ENCODE measurements around the gene RNF114. TPM values are rescaled to one million over a fixed set of nuclear protein-coding genes. Genes with fewer than 3 reads are reported as not detected.

The RNF114 gene
- total RNA-seq, 1 donor from 2014 or later: 45.4 TPM

- Mint-ChIP-seq H3K4me3 (ENCODE audit: unreplicated experiment) (no peak overlapping the region), H3K36me3 (ENCODE audit: low read depth) (no peaks in the 10 kb centered on the region), H3K27ac (ENCODE audit: unreplicated experiment) (peak overlapping the region; percentile 27), H3K4me1 (ENCODE audit: low read depth) (peaks cover 17% of the 10 kb centered on the region), H3K27me3 (ENCODE audit: low read depth) (no peaks in the 10 kb centered on the region), H3K9me3 (ENCODE audit: low read depth) (no peaks in the 10 kb centered on the region)
- TF ChIP-seq, protein P1, sequence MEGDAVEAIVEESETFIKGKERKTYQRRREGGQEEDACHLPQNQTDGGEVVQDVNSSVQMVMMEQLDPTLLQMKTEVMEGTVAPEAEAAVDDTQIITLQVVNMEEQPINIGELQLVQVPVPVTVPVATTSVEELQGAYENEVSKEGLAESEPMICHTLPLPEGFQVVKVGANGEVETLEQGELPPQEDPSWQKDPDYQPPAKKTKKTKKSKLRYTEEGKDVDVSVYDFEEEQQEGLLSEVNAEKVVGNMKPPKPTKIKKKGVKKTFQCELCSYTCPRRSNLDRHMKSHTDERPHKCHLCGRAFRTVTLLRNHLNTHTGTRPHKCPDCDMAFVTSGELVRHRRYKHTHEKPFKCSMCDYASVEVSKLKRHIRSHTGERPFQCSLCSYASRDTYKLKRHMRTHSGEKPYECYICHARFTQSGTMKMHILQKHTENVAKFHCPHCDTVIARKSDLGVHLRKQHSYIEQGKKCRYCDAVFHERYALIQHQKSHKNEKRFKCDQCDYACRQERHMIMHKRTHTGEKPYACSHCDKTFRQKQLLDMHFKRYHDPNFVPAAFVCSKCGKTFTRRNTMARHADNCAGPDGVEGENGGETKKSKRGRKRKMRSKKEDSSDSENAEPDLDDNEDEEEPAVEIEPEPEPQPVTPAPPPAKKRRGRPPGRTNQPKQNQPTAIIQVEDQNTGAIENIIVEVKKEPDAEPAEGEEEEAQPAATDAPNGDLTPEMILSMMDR (IDR thresholded peaks at IDR 0.05): no peak
- no peak for DNase-seq (ENCODE audit: low spot score)
These were observed 65.7 kb downstream of the RNF114 start for GRCh38 chr20:50001784-50002311.

DNA sequence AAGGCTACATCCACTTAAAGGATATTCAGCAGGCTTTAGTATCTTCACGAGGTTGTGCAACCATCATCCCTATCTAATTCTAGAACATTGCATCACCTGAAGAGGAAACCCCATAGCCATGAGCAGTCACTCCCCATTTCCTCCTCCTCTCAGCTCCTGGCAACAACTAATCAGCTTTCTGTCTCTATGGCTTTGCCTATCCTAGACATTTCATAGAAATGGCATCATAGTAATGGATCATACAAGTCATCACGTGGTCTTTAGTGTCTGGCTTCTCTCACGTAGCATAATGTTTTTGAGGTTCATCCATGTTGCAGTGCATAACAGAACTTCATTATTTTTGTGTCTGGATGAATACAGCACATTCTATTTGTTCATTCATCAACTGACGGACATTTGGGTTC is 67.1 kb downstream of the RNF114 start:
- H3K4me1 Mint-ChIP-seq (ENCODE audit: low read depth): peaks cover 19% of the 10 kb centered on the region
- H3K27ac Mint-ChIP-seq (ENCODE audit: unreplicated experiment): peak overlapping the region; percentile 6
- no peak overlapping the region for H3K4me3 Mint-ChIP-seq (ENCODE audit: unreplicated experiment)
- H3K27me3 Mint-ChIP-seq (ENCODE audit: low read depth): no peaks in the 10 kb centered on the region
- DNase-seq (ENCODE audit: low spot score): no peak
- no peaks in the 10 kb centered on the region for H3K36me3 Mint-ChIP-seq (ENCODE audit: low read depth)
- H3K9me3 Mint-ChIP-seq (ENCODE audit: low read depth): no peaks in the 10 kb centered on the region
- TF ChIP-seq, protein P1 (IDR thresholded peaks at IDR 0.05): no peak

Other genes with a start within 250 kb of the RNF114 start
- gene B4GALT5, start 222.5 kb upstream of the RNF114 start, total RNA-seq: 54.2 to 56.1 TPM (median 55.0 TPM) in 3 replicates
- 5.2 to 7.6 TPM (median 6.2 TPM) in 3 replicates for gene SLC9A8, start 123.6 kb upstream of the RNF114 start, total RNA-seq
- 5.6 to 6.5 TPM (median 5.9 TPM) in 3 replicates for gene SPATA2, start 20.9 kb upstream of the RNF114 start, total RNA-seq
- 4.9 to 15.1 TPM (median 6.1 TPM) in 3 replicates for gene SNAI1, start 46.6 kb downstream of the RNF114 start, total RNA-seq
- gene UBE2V1, start 176.8 kb downstream of the RNF114 start, total RNA-seq: 79.8 to 100 TPM (median 82.0 TPM) in 3 replicates
- gene PEDS1, start 217.3 kb downstream of the RNF114 start, total RNA-seq: 36.8 to 42.3 TPM (median 41.4 TPM) in 3 replicates